IMR-90 (cell line): ENCODE results near the gene MPND. TPM values are rescaled to one million over a fixed set of nuclear protein-coding genes. Genes with fewer than 3 reads are reported as not detected.

Experiments
- ATAC-seq: fragments of 200-7000 bp; cut with Tn5 transposase; 2 replicates; pipeline ENCODE4 v1.9.1; 2020; ENCODE audit warnings: low read depth, mild to moderate bottlenecking, moderate library complexity
- BruUV-seq: library from RNA; stranded (reverse); fragments of 400-500 nt; replicated peaks from 2 replicates; lab custom pipeline; 2021; lab: Mats Ljungman, UMichigan
- CTCF ChIA-PET: fragments of 300-600 bp; formaldehyde crosslinking; extraction: SDS; loops from one replicate; lab custom pipeline; 2021; ENCODE audit warnings: antibody characterized with exemption; lab: Yijun Ruan, JAX
- POLR2A ChIA-PET: fragments of 300-600 bp; sonication (Branson Sonifier 250); formaldehyde crosslinking; loops from one replicate; lab custom pipeline; 2022; ENCODE audit warnings: antibody characterized with exemption; ENCODE audit not compliant: unreplicated experiment; lab: Charles Lee
- DNase-seq: peaks from one replicate; pipeline ENCODE4 v3.0.0; 2013
- H2AFZ ChIP-seq: replicated peaks from 2 replicates; pipeline ENCODE3; 2013; ENCODE audit warnings: low read length, mild to moderate bottlenecking; ENCODE audit not compliant: poor library complexity
- H2AK5ac ChIP-seq: 2 replicates; pipeline ENCODE4 v1.6.1; 2013; ENCODE audit warnings: low read depth, low read length, inconsistent platforms
- H2AK9ac ChIP-seq: replicated peaks from 2 replicates; pipeline ENCODE3; 2013; ENCODE audit warnings: mild to moderate bottlenecking, low read depth, low read length, moderate library complexity; ENCODE audit not compliant: poor library complexity
- H2BK120ac ChIP-seq: 2 replicates; pipeline ENCODE4 v1.6.1; 2013; ENCODE audit warnings: low read depth, low read length, inconsistent platforms
- H2BK15ac ChIP-seq: 3 replicates; pipeline ENCODE4 v1.6.1; 2013; ENCODE audit warnings: low read depth, low read length, inconsistent platforms
- H2BK20ac ChIP-seq: 2 replicates; pipeline ENCODE4 v1.6.1; 2013; ENCODE audit warnings: low read depth, mild to moderate bottlenecking, inconsistent platforms, low read length, moderate library complexity
- H2BK5ac ChIP-seq: 2 replicates; pipeline ENCODE4 v1.6.1; 2013; ENCODE audit warnings: mild to moderate bottlenecking, low read depth, low read length, inconsistent platforms; ENCODE audit not compliant: poor library complexity, severe bottlenecking
- H3K14ac ChIP-seq: replicated peaks from 2 replicates; pipeline ENCODE4 v1.6.1; 2013; ENCODE audit warnings: low read depth, low read length, inconsistent platforms
- H3K18ac ChIP-seq: 2 replicates; pipeline ENCODE4 v1.6.1; 2013; ENCODE audit warnings: low read depth, low read length, control low read depth
- H3K23ac ChIP-seq: 2 replicates; pipeline ENCODE4 v1.6.1; 2013; ENCODE audit warnings: low read depth, low read length, inconsistent platforms
- H3K27ac ChIP-seq: 2 replicates; pipeline ENCODE4 v1.5.1; 2013; ENCODE audit warnings: mild to moderate bottlenecking, control low read depth, low read length; ENCODE audit not compliant: insufficient read depth
- H3K27me3 ChIP-seq: 2 replicates; pipeline ENCODE4 v1.6.1; 2013; ENCODE audit warnings: low read length; ENCODE audit not compliant: control insufficient read depth, insufficient read depth
- H3K36me3 ChIP-seq: 2 replicates; pipeline ENCODE4 v1.6.1; 2013; ENCODE audit warnings: low read length, mixed read lengths; ENCODE audit not compliant: control insufficient read depth, insufficient read depth
- H3K4ac ChIP-seq: 2 replicates; pipeline ENCODE4 v1.6.1; 2013; ENCODE audit warnings: low read depth, low read length, inconsistent platforms
- H3K4me1 ChIP-seq: 2 replicates; pipeline ENCODE4 v1.6.1; 2013; ENCODE audit warnings: low read length, mixed read lengths; ENCODE audit not compliant: control insufficient read depth, insufficient read depth
- H3K4me2 ChIP-seq: 2 replicates; pipeline ENCODE4 v1.6.1; 2013; ENCODE audit warnings: low read depth, mild to moderate bottlenecking, control low read depth, low read length, moderate library complexity
- H3K4me3 ChIP-seq: 2 replicates; pipeline ENCODE4 v1.5.1; 2013; ENCODE audit warnings: low read depth, mild to moderate bottlenecking, control low read depth, low read length, moderate library complexity; ENCODE audit not compliant: insufficient read depth
- H3K56ac ChIP-seq: 2 replicates; pipeline ENCODE4 v1.6.1; 2013; ENCODE audit warnings: low read length, inconsistent platforms; ENCODE audit not compliant: insufficient read depth; ENCODE audit errors: extremely low read depth
- H3K79me1 ChIP-seq, 2 experiments: 2 replicates each; pipeline ENCODE4 v1.6.1; 2013; ENCODE audit warnings: low read length in 2 of 2, inconsistent platforms in 1 of 2, low read depth in 1 of 2
- H3K9ac ChIP-seq: 2 replicates; pipeline ENCODE4 v1.6.1; 2013; ENCODE audit warnings: low read depth, low read length, control low read depth
- H3K9me1 ChIP-seq: 2 replicates; pipeline ENCODE4 v1.6.1; 2013; ENCODE audit warnings: low read length, inconsistent platforms; ENCODE audit not compliant: insufficient read depth
- H3K9me3 ChIP-seq: 2 replicates; pipeline ENCODE4 v1.6.1; 2013; ENCODE audit warnings: low read length; ENCODE audit not compliant: control insufficient read depth, insufficient read depth
- H4K20me1 ChIP-seq: 2 replicates; pipeline ENCODE4 v1.6.1; 2013; ENCODE audit warnings: low read length, inconsistent platforms; ENCODE audit not compliant: insufficient read depth
- H4K5ac ChIP-seq: 2 replicates; pipeline ENCODE4 v1.6.1; 2013; ENCODE audit warnings: mild to moderate bottlenecking, low read depth, low read length, control low read depth
- H4K8ac ChIP-seq, 2 experiments: 2 replicates each; pipeline ENCODE4 v1.6.1; 2013; ENCODE audit warnings: low read depth in 2 of 2, low read length in 2 of 2, control low read depth in 1 of 2, inconsistent platforms in 1 of 2
- H4K91ac ChIP-seq: 2 replicates; pipeline ENCODE4 v1.6.1; 2013; ENCODE audit warnings: low read depth, low read length, inconsistent platforms; ENCODE audit not compliant: insufficient read depth
- BHLHE40 ChIP-seq: fragments of 150-350 bp; IDR thresholded peaks from 2 replicates; pipeline ENCODE4 v1.6.1; 2016; ENCODE audit warnings: mild to moderate bottlenecking, low read depth, low read length
- CTCF ChIP-seq: conservative IDR thresholded peaks from 2 replicates; pipeline ENCODE4 v1.5.1; 2012; ENCODE audit warnings: mild to moderate bottlenecking, low read depth, low read length, improper control_type of control experiment
- MAFK ChIP-seq: IDR thresholded peaks from 2 replicates; pipeline ENCODE4 v1.6.1; 2012; ENCODE audit warnings: low read depth, low read length, improper control_type of control experiment
- NFE2L2 ChIP-seq: fragments of 150-350 bp; IDR thresholded peaks from 2 replicates; pipeline ENCODE4 v1.6.1; 2016; ENCODE audit warnings: low read depth, mild to moderate bottlenecking, low read length
- POLR2A ChIP-seq: IDR thresholded peaks from 2 replicates; pipeline ENCODE4 v1.6.1; 2012; ENCODE audit warnings: mild to moderate bottlenecking, low read depth, low read length
- RAD21 ChIP-seq: IDR thresholded peaks from 2 replicates; pipeline ENCODE4 v1.6.1; 2012; ENCODE audit warnings: low read length, improper control_type of control experiment
- RCOR1 ChIP-seq: IDR thresholded peaks from 2 replicates; pipeline ENCODE4 v1.6.1; 2012; ENCODE audit warnings: mild to moderate bottlenecking, low read length, improper control_type of control experiment; ENCODE audit not compliant: insufficient replicate concordance
- RFX5 ChIP-seq: IDR thresholded peaks from 2 replicates; pipeline ENCODE4 v1.8.0; 2012; ENCODE audit warnings: low read depth, mild to moderate bottlenecking, low read length, moderate library complexity
- USF2 ChIP-seq: fragments of 150-350 bp; IDR thresholded peaks from 2 replicates; pipeline ENCODE4 v1.6.1; 2017; ENCODE audit warnings: mild to moderate bottlenecking, antibody characterized with exemption, low read length, low read depth
- WGBS, 2 experiments: methylation state at CpG; one replicate each; pipeline versions ENCODE4 v1.1.5 to v1.1.7; 2013; ENCODE audit warnings: missing lambda C conversion rate in 2 of 2; ENCODE audit not compliant: insufficient read length in 1 of 2; ENCODE audit errors: extremely low coverage in 2 of 2; 5-methylcytosine and 5-hydroxymethylcytosine counted together
- dilution Hi-C: fragments of 300-500 bp; cut with HindIII; formaldehyde crosslinking; loops from one replicate; pipeline ENCODE4 v1.14.3; 2018; ENCODE audit warnings: low sequenced_read_pairs; ENCODE audit not compliant: unreplicated experiment
- in situ Hi-C: fragments of 300-500 bp; cut with MboI; formaldehyde crosslinking; loops from 3 replicates; pipeline ENCODE4 v1.14.3; 2019; ENCODE audit warnings: low sequenced_read_pairs, inconsistent platforms, mixed read lengths
- intact Hi-C: fragments of 100-400 bp; cut with micrococcal nuclease; formaldehyde crosslinking; loops from 2 replicates; pipeline ENCODE4 v1.10.0; 2022
- polyA plus RNA-seq, 3 experiments: library from polyadenylated mRNA; depleted of rRNA; stranded (reverse); fragments of >200 nt; gene quantifications; 2 replicates each; pipeline ENCODE4 v1.2.3, GENCODE V29; 2012; ENCODE audit warnings: low replicate concordance in 1 of 3
- total RNA-seq: library from RNA; depleted of rRNA; stranded (reverse); fragments of >200 nt; gene quantifications from 2 replicates; pipeline ENCODE4 v1.2.3, GENCODE V29; 2012

The MPND gene
- total and polyA plus RNA-seq, 2 of the 4 experiments (the other 2 are of a cell fraction) = 2.3 to 8.1 TPM

- Histone ChIP-seq H3K18ac (peak overlapping the region; percentile 17; the same call in 1 of the 2 replicates), H2BK20ac (no peak overlapping the region), H3K14ac (peak overlapping the region; percentile 39), H3K79me1 (peaks cover 0 to 2% of the 10 kb centered on the region in 2 experiments; a peak in 1 of 4 replicates), H3K4me2 (peak overlapping the region; percentile 96), H3K27me3 (no peaks in the 10 kb centered on the region), H4K5ac (peak overlapping the region; percentile 73), H4K8ac (peak overlapping the region; percentile 55 to 84), H2AFZ (peak overlapping the region; percentile 97), H4K20me1 (no peaks in the 10 kb centered on the region), H3K36me3 (no peaks in the 10 kb centered on the region), H2AK5ac (no peak overlapping the region), H3K4me3 (peak overlapping the region; percentile 20; the same call in 1 of the 2 replicates), H2BK15ac (no peak overlapping the region), H3K56ac (no peak overlapping the region), H3K9ac (peak overlapping the region; percentile 70), H3K4ac (peak overlapping the region; percentile 90), H2AK9ac (peak overlapping the region; percentile 84), H2BK5ac (no peak overlapping the region), H3K27ac (0 out of 2 replicates have a peak overlapping the region, but pooled peaks have one; percentile 0), H2BK120ac (0 out of 2 replicates have a peak overlapping the region, but pooled peaks have one; percentile 8), H3K4me1 (peaks cover 6% of the 10 kb centered on the region), H3K23ac (peak overlapping the region; percentile 87), H3K9me1 (0 out of 2 replicates have a peak, but pooled peaks cover 2% of the 10 kb centered on the region), H3K9me3 (no peaks in the 10 kb centered on the region), H4K91ac (peak overlapping the region; percentile 25)
- dilution Hi-C loops (no loop called here), in situ Hi-C loops (no loop called here), intact Hi-C loops (no loop called here)
- DNase-seq (no peak), ATAC-seq (no peak)
- CTCF ChIA-PET = interaction anchor here (0.6 kb wide), 1 partner anchor 91 kb away, joined by 3 read pairs; the partner anchor contains the start of gene YJU2
- no peak for TF ChIP-seq CTCF
- TF ChIP-seq RAD21 = no peak
- no peak for TF ChIP-seq BHLHE40
- no peak for TF ChIP-seq NFE2L2
- TF ChIP-seq RFX5 = no peak
- no peak for TF ChIP-seq USF2
- no peak for TF ChIP-seq POLR2A
- no peak for TF ChIP-seq MAFK
- TF ChIP-seq RCOR1 = no peak
- no TSS peak for BruUV-seq
- no CpG with 5 or more reads among the region's 14 CpGs for WGBS, 2 experiments
- POLR2A ChIA-PET = no interaction called here
Measured at GRCh38 chr19:4337906-4338440, 5.4 kb upstream of the MPND start.
